OCI-M2 (cell line): ENCODE measurements around the gene BTN1A1.

ENCODE experiments used
- DNase-seq: peaks from one replicate; lab custom pipeline; 2025; ENCODE audit not compliant: unreplicated experiment; lab: John Stamatoyannopoulos, UW

BTN1A1 gene

GRCh38 chr6:26475823-26476729 lies 24.0 kb upstream of the BTN1A1 start:
- DNase-seq: no peak

- DNase-seq: no peak
These were observed 23.2 kb upstream of the BTN1A1 start for GRCh38 chr6:26476896-26477295.

GRCh38 chr6:26477426-26477825 lies 22.7 kb upstream of the BTN1A1 start:
- no peak for DNase-seq

- DNase-seq: no peak
These were observed 21.8 kb upstream of the BTN1A1 start for GRCh38 chr6:26478100-26478984.

- no peak for DNase-seq
These were observed 21.2 kb upstream of the BTN1A1 start for GRCh38 chr6:26478985-26479278.

GRCh38 chr6:26482338-26482737 lies 17.8 kb upstream of the BTN1A1 start:
- DNase-seq: no peak

- no peak for DNase-seq
These were observed 16.4 kb upstream of the BTN1A1 start for GRCh38 chr6:26483727-26484126.

GRCh38 chr6:26484161-26484560 lies 15.9 kb upstream of the BTN1A1 start:
- DNase-seq: no peak

- no peak for DNase-seq
These were observed 14.9 kb upstream of the BTN1A1 start for GRCh38 chr6:26485112-26485780.

GRCh38 chr6:26486358-26486757 lies 13.7 kb upstream of the BTN1A1 start:
- no peak for DNase-seq

- DNase-seq: no peak
These were observed 12.6 kb upstream of the BTN1A1 start for GRCh38 chr6:26487466-26487865.

- DNase-seq: no peak
These were observed 9.8 kb upstream of the BTN1A1 start for GRCh38 chr6:26489996-26490964.

GRCh38 chr6:26491604-26492003 lies 8.5 kb upstream of the BTN1A1 start:
- DNase-seq: no peak

GRCh38 chr6:26493258-26493657 lies 6.8 kb upstream of the BTN1A1 start:
- no peak for DNase-seq

- no peak for DNase-seq
These were observed 6.0 kb upstream of the BTN1A1 start for GRCh38 chr6:26494117-26494516.

GRCh38 chr6:26495281-26495680 lies 4.8 kb upstream of the BTN1A1 start:
- DNase-seq: no peak

- no peak for DNase-seq
These were observed 2.5 kb upstream of the BTN1A1 start for GRCh38 chr6:26497610-26498009.

GRCh38 chr6:26501482-26501986 lies 1.4 kb downstream of the BTN1A1 start:
- no peak for DNase-seq

- DNase-seq: no peak
These were observed 2.1 kb downstream of the BTN1A1 start for GRCh38 chr6:26502165-26502564.

- DNase-seq: no peak
These were observed 2.5 kb downstream of the BTN1A1 start for GRCh38 chr6:26502626-26503025.
